Neural progenitor cell (in vitro differentiated cells): ENCODE results near the gene OR7C2. TPM values are rescaled to one million over a fixed set of nuclear protein-coding genes. Genes with fewer than 3 reads are reported as not detected.

Experiments
- DNase-seq: peaks from one replicate; pipeline ENCODE4 v3.0.0-alpha.2; 2016; ENCODE audit warnings: low spot score
- H2AFZ ChIP-seq: fragments of 200-600 bp; sonication (generic); replicated peaks from 2 replicates; pipeline ENCODE4 v1.6.1; 2016; ENCODE audit warnings: antibody characterized with exemption
- H3F3A ChIP-seq: fragments of 200-600 bp; sonication (generic); 2 replicates; pipeline ENCODE4 v1.6.1; 2016; ENCODE audit warnings: antibody characterized with exemption, low read depth
- H3K27ac ChIP-seq: fragments of 200-600 bp; sonication (generic); 2 replicates; pipeline ENCODE4 v1.5.1; 2016; ENCODE audit warnings: mild to moderate bottlenecking
- H3K27me3 ChIP-seq: fragments of 200-600 bp; sonication (generic); 2 replicates; pipeline ENCODE4 v1.6.1; 2016; ENCODE audit warnings: mild to moderate bottlenecking, moderate library complexity
- H3K36me3 ChIP-seq: fragments of 200-600 bp; sonication (generic); 2 replicates; pipeline ENCODE4 v1.5.1; 2016
- H3K4me1 ChIP-seq: fragments of 200-600 bp; sonication (generic); 2 replicates; pipeline ENCODE4 v1.6.1; 2016; ENCODE audit warnings: mixed run types
- H3K4me2 ChIP-seq: fragments of 200-600 bp; sonication (generic); 2 replicates; pipeline ENCODE4 v1.6.1; 2016
- H3K4me3 ChIP-seq: fragments of 200-600 bp; sonication (generic); 2 replicates; pipeline ENCODE4 v1.5.1; 2016
- H3K79me2 ChIP-seq: fragments of 200-600 bp; sonication (generic); 2 replicates; pipeline ENCODE4 v1.6.1; 2016; ENCODE audit warnings: low read depth
- H3K9ac ChIP-seq: fragments of 200-600 bp; sonication (generic); 2 replicates; pipeline ENCODE4 v1.6.1; 2016
- H3K9me3 ChIP-seq: fragments of 200-600 bp; sonication (generic); 2 replicates; pipeline ENCODE4 v1.5.1; 2016; ENCODE audit warnings: low read depth
- H4K20me1 ChIP-seq: fragments of 200-600 bp; sonication (generic); 2 replicates; pipeline ENCODE4 v1.6.1; 2016; ENCODE audit warnings: low read depth
- H3K27ac Mint-ChIP-seq: 3 replicates; pipeline ENCODE4 v1.8.0; 2021; ENCODE audit warnings: mixed read lengths
- H3K27me3 Mint-ChIP-seq: 2 replicates; pipeline ENCODE4 v1.8.0; 2022; ENCODE audit warnings: low read depth, mild to moderate bottlenecking, inconsistent platforms, moderate library complexity, mixed read lengths; ENCODE audit not compliant: insufficient read depth
- H3K36me3 Mint-ChIP-seq: 3 replicates; pipeline ENCODE4 v1.8.0; 2021; ENCODE audit warnings: mixed read lengths
- H3K4me1 Mint-ChIP-seq: 3 replicates; pipeline ENCODE4 v1.8.0; 2021; ENCODE audit warnings: mixed read lengths
- H3K4me3 Mint-ChIP-seq: 3 replicates; pipeline ENCODE4 v1.8.0; 2021; ENCODE audit warnings: mild to moderate bottlenecking, moderate library complexity, mixed read lengths
- H3K9me3 Mint-ChIP-seq: 3 replicates; pipeline ENCODE4 v1.8.0; 2020; ENCODE audit warnings: mixed read lengths
- CTCF ChIP-seq: fragments of 200-600 bp; sonication (generic); IDR thresholded peaks from 2 replicates; pipeline ENCODE4 v1.5.1; 2017; ENCODE audit warnings: antibody characterized with exemption, mild to moderate bottlenecking
- EZH2 ChIP-seq: fragments of 200-600 bp; sonication (generic); IDR thresholded peaks from 2 replicates; pipeline ENCODE4 v1.6.1; 2017; ENCODE audit warnings: antibody characterized with exemption, mild to moderate bottlenecking, moderate library complexity
- EZH2phosphoT487 ChIP-seq: fragments of 200-600 bp; sonication (generic); IDR thresholded peaks from 2 replicates; pipeline ENCODE4 v1.6.1; 2017; ENCODE audit warnings: antibody characterized with exemption
- total RNA-seq: library from RNA; depleted of rRNA; stranded (reverse); fragments of >200 nt; gene quantifications from 2 replicates; pipeline ENCODE4 v1.2.3, GENCODE V29; 2015; ENCODE audit warnings: low replicate concordance

The OR7C2 gene
- not detected in 2 replicates for total RNA-seq

- H3F3A ChIP-seq, result no peaks in the 10 kb centered on the region
- no peak for DNase-seq
- H3K4me2 ChIP-seq, result no peak within 1 kb of the TSS
- Mint-ChIP-seq H3K9me3 (peaks cover 2% of the 10 kb centered on the region), H3K4me1 (no peaks in the 10 kb centered on the region), H3K4me3 (no peak within 1 kb of the TSS), H3K36me3 (no peaks in the 10 kb centered on the region), H3K27ac (no peak within 1 kb of the TSS), H3K27me3 (peaks cover 3% of the 10 kb centered on the region)
- no peak for TF ChIP-seq EZH2phosphoT487
- no peak for TF ChIP-seq CTCF
- TF ChIP-seq EZH2, result no peak
- no peak within 1 kb of the TSS for H2AFZ ChIP-seq
- peaks cover 11% of the 10 kb centered on the region for H3K9me3 ChIP-seq
- no peak within 1 kb of the TSS for H3K4me3 ChIP-seq
- no peaks in the 10 kb centered on the region for H3K79me2 ChIP-seq
- H3K9ac ChIP-seq, result no peak within 1 kb of the TSS
- H4K20me1 ChIP-seq, result no peaks in the 10 kb centered on the region
- no peaks in the 10 kb centered on the region for H3K27me3 ChIP-seq
- H3K36me3 ChIP-seq, result no peaks in the 10 kb centered on the region
- H3K4me1 ChIP-seq, result no peaks in the 10 kb centered on the region
- H3K27ac ChIP-seq, result no peak within 1 kb of the TSS
These were observed at the start of gene OR7C2 for GRCh38 chr19:14941189-14941588. OR7C2 (plus strand) TSS chr19:14941489; CDS start chr19:14941489, 0 bp downstream.

- Histone ChIP-seq H2AFZ (no peak overlapping the region), H3K36me3 (no peaks in the 10 kb centered on the region), H4K20me1 (no peaks in the 10 kb centered on the region), H3K79me2 (no peaks in the 10 kb centered on the region), H3K4me2 (no peak overlapping the region), H3K9me3 (peaks cover 3% of the 10 kb centered on the region), H3K4me1 (no peaks in the 10 kb centered on the region), H3K27ac (no peak overlapping the region), H3F3A (no peaks in the 10 kb centered on the region), H3K4me3 (no peak overlapping the region), H3K9ac (no peak overlapping the region), H3K27me3 (no peaks in the 10 kb centered on the region)
- Mint-ChIP-seq H3K27ac (no peak overlapping the region), H3K4me3 (no peak overlapping the region), H3K9me3 (no peaks in the 10 kb centered on the region), H3K27me3 (peaks cover 13% of the 10 kb centered on the region), H3K4me1 (no peaks in the 10 kb centered on the region), H3K36me3 (no peaks in the 10 kb centered on the region)
- no peak for DNase-seq
- TF ChIP-seq CTCF (no peak), EZH2 (no peak)
These were observed 39.5 kb upstream of the OR7C2 start for GRCh38 chr19:14901675-14902260.

GRCh38 chr19:14906711-14907110 is 34.6 kb upstream of the OR7C2 start:
- no peaks in the 10 kb centered on the region for H3F3A ChIP-seq
- H3K4me1 ChIP-seq, result no peaks in the 10 kb centered on the region
- no peak for TF ChIP-seq CTCF
- TF ChIP-seq EZH2, result no peak
- no peak for TF ChIP-seq EZH2phosphoT487
- H3K27ac ChIP-seq, result no peak overlapping the region
- no peaks in the 10 kb centered on the region for H4K20me1 ChIP-seq
- H3K9me3 Mint-ChIP-seq, result no peaks in the 10 kb centered on the region
- H3K4me1 Mint-ChIP-seq, result no peaks in the 10 kb centered on the region
- H3K27me3 ChIP-seq, result no peaks in the 10 kb centered on the region
- H3K36me3 ChIP-seq, result no peaks in the 10 kb centered on the region
- no peak overlapping the region for H3K9ac ChIP-seq
- peaks cover 3% of the 10 kb centered on the region for H3K9me3 ChIP-seq
- peaks cover 10% of the 10 kb centered on the region for H3K27me3 Mint-ChIP-seq
- no peaks in the 10 kb centered on the region for H3K79me2 ChIP-seq
- H3K4me2 ChIP-seq, result no peak overlapping the region
- H3K27ac Mint-ChIP-seq, result no peak overlapping the region
- H3K4me3 ChIP-seq, result no peak overlapping the region
- no peaks in the 10 kb centered on the region for H3K36me3 Mint-ChIP-seq
- no peak for DNase-seq
- no peak overlapping the region for H3K4me3 Mint-ChIP-seq
- H2AFZ ChIP-seq, result no peak overlapping the region
